GM12872 (cell line): ENCODE measurements around the gene EXOC6B.

ENCODE experiments used
- TF ChIP-seq, protein P1 (sequence below): IDR thresholded peaks from 3 replicates; pipeline ENCODE4 v1.5.1; 2011; ENCODE audit warnings: low read depth, mild to moderate bottlenecking, low read length, moderate library complexity; ENCODE audit not compliant: insufficient read depth

The EXOC6B gene

DNA sequence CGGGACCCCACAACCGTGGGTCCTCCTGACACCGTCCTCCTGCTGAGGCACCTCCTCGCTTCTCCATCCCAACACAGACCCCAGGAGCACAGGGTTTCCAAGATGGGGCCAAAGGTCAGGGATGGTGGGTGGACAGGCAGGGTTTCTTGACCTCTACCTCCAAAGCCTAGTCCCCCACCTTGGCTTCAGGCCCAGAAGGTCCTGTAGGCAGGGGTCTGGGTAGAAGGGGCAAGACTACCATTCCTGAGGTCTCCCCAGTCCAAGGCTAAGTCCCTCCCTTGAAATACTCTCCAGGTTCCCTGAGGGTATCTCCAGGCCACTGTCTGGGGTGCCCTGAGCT, 685.2 kb downstream of the EXOC6B start:
- TF ChIP-seq, protein P1, sequence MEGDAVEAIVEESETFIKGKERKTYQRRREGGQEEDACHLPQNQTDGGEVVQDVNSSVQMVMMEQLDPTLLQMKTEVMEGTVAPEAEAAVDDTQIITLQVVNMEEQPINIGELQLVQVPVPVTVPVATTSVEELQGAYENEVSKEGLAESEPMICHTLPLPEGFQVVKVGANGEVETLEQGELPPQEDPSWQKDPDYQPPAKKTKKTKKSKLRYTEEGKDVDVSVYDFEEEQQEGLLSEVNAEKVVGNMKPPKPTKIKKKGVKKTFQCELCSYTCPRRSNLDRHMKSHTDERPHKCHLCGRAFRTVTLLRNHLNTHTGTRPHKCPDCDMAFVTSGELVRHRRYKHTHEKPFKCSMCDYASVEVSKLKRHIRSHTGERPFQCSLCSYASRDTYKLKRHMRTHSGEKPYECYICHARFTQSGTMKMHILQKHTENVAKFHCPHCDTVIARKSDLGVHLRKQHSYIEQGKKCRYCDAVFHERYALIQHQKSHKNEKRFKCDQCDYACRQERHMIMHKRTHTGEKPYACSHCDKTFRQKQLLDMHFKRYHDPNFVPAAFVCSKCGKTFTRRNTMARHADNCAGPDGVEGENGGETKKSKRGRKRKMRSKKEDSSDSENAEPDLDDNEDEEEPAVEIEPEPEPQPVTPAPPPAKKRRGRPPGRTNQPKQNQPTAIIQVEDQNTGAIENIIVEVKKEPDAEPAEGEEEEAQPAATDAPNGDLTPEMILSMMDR, result no peak

DNA sequence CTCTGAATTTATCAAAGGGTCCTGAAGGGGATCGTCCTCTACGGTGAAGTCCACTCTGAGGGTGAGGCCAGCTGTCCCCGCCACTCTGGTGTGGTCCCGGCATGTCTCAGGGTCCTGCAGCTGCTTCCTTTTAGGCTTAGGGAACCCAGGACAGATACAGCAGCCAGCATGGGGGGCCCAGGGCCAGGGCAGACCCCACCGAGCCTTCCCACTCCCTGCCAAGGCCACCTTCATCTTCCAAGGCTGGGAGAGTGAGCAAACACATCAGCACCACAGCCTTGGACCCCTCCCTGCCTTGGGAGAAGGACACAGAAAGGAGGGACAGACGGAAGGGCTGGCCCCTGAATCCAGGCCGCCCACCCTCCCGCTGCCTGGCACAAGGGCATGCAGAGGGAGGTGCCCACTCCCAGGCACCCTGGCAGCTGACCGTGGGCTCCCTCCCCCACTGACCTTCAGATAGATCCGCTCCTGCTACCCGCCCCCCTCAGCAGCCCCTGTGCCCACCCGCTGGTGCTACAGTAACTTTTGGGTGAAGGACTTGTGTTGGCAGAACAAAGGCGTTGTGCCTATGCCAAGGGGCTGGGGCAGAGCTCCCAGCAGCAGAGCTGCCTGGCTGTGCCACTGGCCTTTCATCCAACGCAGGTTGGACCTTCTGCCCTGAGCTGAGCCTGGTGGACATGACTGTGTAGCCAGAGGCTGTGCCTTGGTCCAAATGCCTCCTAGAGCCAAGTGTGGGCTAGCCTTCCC, 685.8 kb downstream of the EXOC6B start:
- TF ChIP-seq, protein P1, result no peak

DNA sequence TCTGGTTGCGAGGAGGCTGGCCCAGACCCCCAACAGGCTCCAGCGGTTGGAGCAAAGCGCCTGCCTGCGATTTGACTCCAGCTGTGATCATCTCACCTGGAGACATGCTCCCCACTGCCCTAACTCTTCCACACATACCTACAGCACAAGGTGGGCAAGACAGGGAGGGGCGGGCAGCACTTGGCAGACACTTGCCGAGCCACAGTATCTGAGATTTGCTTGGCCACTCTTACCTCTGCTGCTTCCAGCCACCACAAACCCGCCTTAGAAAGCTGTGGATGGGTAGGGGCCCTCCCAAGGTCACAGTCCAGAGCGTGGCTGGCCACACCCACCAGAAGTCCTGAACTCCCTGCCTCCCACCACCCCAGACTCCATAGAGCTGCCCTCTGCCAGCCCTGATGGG, 686.4 kb downstream of the EXOC6B start:
- TF ChIP-seq, protein P1, result no peak

DNA sequence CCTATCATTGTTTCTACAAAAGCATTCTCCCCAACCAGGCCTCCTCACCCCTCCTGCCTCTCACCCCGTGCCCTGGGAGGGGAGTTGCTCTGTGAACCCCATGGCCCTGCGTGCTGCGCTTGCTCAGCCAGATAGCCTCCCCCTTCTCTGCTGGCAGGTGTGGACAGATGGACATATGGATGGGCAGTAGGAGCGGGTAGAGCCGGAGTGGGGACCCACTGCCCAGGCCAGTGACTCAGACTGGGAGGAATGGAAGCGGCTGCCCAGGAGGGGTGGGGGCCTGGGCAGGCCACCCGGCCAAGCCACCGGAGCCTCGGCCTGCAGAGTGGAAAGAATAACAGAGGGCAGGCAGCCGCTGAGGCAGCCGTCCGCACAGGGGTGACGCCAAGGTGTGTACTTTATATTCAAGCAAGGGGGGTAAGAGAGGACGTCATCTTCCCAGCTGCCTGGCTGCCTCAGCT, 686.9 kb downstream of the EXOC6B start:
- TF ChIP-seq, protein P1, result no peak

DNA sequence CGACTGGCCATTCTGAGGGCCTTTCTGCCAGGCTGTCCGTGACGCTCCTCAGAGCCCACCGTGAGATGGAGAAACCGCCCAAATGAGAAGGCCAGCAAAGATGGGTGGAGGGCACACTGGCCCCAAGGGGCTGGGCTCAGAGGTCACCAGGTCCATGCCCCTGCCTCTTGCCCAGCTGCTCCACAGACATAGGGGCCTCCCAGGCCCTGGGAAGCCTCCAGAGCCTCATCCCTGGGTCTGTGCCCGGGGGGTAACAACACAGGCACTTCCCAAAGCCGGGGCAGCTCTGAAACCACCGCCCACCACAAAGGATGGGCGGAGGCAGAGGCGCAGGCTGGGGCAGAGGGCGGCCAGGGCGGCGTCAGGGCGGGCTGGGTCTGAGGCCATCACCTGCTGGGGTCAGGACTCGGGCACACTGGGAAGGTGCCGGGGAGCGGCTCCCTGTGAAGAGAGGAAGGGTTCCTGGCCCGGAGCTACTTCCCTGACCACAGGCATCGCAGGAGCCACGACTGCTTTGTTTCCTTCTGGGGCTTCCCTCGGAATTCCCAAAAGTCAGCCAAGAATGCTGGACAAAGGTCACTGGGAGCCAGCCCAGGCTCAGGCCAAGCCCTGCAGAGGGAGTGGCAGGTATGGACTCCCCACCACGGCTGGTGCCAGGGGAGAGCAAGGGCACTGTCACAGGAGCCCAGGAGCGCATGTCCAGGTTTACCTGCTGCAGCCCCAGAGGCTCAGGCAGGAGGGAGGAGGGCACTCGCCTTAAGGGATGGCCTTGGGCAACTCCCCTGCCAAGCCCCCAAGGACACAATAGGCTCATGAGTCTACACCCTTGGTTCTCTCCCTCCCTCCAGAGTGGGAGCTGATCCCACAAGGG, 687.6 kb downstream of the EXOC6B start:
- TF ChIP-seq, protein P1, result no peak

DNA sequence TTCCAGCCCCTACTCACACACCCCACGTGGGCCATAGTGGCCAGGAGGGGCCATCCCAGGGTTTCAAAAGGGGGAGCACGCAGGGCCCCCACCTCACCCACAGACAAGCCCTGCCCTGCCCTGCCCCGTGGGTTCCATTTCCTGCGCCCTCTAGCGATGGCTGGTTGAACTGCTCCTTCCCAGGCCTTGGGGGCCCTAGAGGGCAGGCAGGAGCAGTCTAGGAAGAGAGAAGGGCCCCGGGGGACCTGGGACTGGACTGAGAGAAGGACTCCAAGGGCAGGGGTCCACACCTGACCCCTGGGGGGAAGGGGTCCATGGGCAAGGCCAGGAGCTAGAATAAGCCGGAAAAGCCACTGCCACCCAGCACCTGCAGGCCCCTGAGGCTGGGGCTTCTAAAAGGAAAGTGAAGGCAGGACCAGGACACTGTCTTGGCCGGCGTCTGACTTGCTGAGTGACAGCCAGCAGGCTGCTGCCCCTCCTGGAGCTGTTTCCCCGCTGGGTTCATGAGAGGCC, 688.3 kb downstream of the EXOC6B start:
- TF ChIP-seq, protein P1, result peak; percentile 85

DNA sequence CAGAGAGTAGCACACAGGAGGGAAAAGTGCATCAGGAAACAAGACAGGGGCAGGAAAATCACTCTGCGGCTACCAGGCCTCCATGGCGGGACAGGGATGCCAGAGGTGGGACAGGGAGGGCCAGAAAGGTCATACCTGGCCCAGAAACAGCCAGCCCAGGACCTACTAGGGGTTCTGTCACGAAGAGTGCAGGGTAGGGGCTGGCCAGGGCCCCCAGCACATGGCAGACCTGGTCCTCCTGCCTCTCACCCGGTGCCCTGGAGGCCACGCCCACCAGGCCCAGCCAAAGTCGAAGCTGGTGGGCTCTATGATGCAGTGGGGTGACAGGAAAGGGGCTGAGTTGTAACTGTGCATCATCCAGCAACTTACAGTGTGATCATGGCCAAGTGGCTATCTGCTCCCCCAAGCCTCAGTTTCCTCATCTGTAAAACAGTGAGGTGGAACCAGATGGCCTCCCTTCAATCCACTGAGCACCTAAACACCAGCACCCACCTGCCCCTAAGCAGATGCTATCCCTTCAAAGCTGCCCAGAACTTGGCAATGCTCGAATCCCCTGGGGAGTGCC, 688.8 kb downstream of the EXOC6B start:
- TF ChIP-seq, protein P1, result no peak
